Bronchial epithelial cell (primary cell): ENCODE data around the gene OTOGL. TPM values are rescaled to one million over a fixed set of nuclear protein-coding genes. Genes with fewer than 3 reads are reported as not detected.

Source experiments
- DNase-seq: peaks from one replicate; pipeline ENCODE4 v3.0.0-alpha.2; 2010; ENCODE audit warnings: low read depth
- FAIRE-seq: peaks from 2 replicates; lab custom pipeline; 2011; peaks lifted over from hg19 to GRCh38; lab: Jason Lieb, UNC
- H3K27me3 ChIP-seq: 2 replicates; pipeline ENCODE4 v1.5.1; 2011; ENCODE audit warnings: low read length; ENCODE audit not compliant: control insufficient read depth, insufficient read depth
- H3K36me3 ChIP-seq: 2 replicates; pipeline ENCODE4 v1.5.1; 2011; ENCODE audit warnings: low read length; ENCODE audit not compliant: control insufficient read depth, insufficient read depth
- H3K4me3 ChIP-seq: 2 replicates; pipeline ENCODE4 v1.5.1; 2011; ENCODE audit warnings: mild to moderate bottlenecking, low read depth, low read length, control low read depth
- total RNA-seq: library from RNA; depleted of rRNA; stranded (reverse); fragments of >200 nt; gene quantifications from 2 replicates; pipeline ENCODE4 v1.2.1, GENCODE V29; 2014
- TF ChIP-seq, protein P1 (sequence below): IDR thresholded peaks from 2 replicates; pipeline ENCODE4 v1.5.1; 2011; ENCODE audit warnings: mild to moderate bottlenecking, moderate library complexity, low read length, control low read depth, inconsistent platforms; ENCODE audit not compliant: insufficient read depth, severe bottlenecking

OTOGL gene
- total RNA-seq, 1 donor from 2014 or later = not detected

DNA sequence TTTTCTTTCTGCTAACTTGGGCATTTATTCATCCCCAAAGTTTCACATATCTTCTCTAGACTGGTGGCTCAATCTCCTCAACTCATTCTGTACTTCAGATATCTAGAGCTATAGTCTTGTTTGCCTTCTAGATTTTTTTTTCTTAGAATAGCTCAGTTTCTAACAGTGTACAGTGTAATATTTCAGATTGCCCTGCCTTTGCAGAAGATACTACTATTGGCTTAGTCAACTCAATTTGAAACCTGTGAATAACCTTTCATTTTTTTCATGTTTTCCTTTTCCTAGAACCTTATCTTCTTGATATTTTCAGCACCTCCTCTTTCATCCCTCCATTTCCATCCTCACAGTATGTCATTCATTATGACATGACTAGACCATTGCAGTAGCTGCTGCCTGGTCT, 69.6 kb downstream of the OTOGL start:
- TF ChIP-seq, protein P1, sequence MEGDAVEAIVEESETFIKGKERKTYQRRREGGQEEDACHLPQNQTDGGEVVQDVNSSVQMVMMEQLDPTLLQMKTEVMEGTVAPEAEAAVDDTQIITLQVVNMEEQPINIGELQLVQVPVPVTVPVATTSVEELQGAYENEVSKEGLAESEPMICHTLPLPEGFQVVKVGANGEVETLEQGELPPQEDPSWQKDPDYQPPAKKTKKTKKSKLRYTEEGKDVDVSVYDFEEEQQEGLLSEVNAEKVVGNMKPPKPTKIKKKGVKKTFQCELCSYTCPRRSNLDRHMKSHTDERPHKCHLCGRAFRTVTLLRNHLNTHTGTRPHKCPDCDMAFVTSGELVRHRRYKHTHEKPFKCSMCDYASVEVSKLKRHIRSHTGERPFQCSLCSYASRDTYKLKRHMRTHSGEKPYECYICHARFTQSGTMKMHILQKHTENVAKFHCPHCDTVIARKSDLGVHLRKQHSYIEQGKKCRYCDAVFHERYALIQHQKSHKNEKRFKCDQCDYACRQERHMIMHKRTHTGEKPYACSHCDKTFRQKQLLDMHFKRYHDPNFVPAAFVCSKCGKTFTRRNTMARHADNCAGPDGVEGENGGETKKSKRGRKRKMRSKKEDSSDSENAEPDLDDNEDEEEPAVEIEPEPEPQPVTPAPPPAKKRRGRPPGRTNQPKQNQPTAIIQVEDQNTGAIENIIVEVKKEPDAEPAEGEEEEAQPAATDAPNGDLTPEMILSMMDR = no peak
- no peak overlapping the region for H3K4me3 ChIP-seq
- no peaks in the 10 kb centered on the region for H3K36me3 ChIP-seq
- no peaks in the 10 kb centered on the region for H3K27me3 ChIP-seq
- no peak for DNase-seq
- FAIRE-seq = no peak

DNA sequence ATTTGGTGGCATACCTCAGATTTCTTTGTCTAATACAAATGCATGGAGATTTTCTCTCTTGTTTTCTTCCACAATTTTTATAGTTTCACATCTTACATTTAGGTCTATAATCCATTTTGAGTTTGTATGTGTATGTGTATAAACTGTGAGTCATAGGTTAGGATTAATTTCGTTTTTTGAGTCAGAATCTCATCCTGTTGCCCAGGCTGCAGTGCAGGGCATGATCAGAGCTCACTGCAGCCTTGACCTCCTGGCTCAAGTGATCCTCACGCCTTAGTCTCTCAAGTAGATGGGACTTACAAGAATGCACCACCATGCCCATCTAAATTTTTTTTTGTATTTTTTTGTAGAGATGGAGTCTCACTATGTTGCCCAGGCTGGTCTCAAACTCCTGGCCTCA, 71.6 kb downstream of the OTOGL start:
- peak; percentile 35 for DNase-seq
- no peaks in the 10 kb centered on the region for H3K36me3 ChIP-seq
- no peaks in the 10 kb centered on the region for H3K27me3 ChIP-seq
- no peak overlapping the region for H3K4me3 ChIP-seq
- FAIRE-seq = no peak
- TF ChIP-seq, protein P1 = no peak

DNA sequence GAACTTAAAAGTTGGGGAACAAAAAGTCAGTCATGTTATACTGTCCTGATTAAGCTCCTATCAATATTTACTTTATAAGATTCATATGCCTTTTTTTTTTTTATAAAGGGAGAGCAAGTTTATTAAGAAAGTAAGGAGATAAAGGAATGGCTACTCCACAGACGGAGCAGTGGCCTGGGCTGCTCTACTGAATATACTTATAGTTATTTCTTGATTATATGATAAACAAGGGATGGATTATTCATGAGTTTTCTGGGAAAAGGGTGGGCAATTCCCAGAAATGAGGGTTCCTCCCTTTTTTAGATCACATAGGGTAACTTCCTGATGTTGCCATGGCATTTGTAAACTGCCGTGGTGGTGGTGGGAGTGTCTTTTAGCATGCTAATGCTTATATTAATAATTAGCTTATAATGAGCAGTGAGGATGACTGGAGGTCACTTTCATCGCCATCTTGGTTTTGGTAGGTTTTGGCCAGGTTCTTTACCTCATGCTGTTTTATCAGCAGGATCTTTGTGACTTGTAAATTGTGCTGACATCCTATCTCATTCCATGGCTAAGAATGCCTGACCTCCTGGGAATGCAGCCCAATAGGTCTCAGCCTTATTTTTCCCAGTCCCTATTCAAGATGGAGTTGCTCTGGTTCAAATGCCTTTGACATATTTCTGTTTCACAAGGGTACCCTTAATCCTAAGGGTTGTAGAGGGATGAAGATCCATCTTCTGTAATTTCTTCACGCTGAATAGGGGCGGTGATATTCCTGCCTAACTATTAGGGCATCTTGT, 73.9 kb downstream of the OTOGL start:
- Histone ChIP-seq H3K27me3 (no peaks in the 10 kb centered on the region), H3K36me3 (no peaks in the 10 kb centered on the region), H3K4me3 (no peak overlapping the region)
- FAIRE-seq = no peak
- DNase-seq = no peak
- TF ChIP-seq, protein P1 = no peak

DNA sequence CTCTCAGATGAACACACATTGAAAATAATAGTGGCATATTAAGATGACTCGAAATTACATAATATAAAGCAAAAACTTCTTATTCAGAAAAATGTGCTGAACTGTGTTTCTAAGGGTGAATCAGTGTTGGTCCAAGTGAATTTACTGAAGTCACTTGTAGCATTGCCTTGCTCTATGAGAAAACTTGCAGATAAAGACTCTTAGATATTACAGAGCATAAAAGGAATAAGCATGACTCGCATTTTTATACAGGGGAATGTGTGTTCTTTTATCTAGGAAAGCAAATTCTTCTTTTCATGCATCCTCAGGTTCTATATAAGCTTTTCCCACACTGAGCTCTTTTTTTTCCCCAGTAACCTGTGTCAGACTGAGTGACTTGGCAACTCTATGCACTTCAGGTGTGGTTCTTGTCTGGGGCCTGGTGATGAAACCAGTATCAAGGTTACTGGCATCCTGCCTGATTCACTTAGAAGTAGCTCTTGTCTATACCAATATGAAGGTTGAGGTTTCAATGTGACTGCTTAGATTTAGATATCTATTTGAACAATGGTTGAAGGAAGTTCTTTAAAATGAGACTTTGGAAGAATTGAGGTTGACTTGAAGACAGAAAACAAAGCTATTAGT, 76.1 kb downstream of the OTOGL start:
- peak; percentile 79 for DNase-seq
- H3K36me3 ChIP-seq = no peaks in the 10 kb centered on the region
- H3K27me3 ChIP-seq = no peaks in the 10 kb centered on the region
- TF ChIP-seq, protein P1 = no peak
- no peak overlapping the region for H3K4me3 ChIP-seq
- FAIRE-seq = no peak

DNA sequence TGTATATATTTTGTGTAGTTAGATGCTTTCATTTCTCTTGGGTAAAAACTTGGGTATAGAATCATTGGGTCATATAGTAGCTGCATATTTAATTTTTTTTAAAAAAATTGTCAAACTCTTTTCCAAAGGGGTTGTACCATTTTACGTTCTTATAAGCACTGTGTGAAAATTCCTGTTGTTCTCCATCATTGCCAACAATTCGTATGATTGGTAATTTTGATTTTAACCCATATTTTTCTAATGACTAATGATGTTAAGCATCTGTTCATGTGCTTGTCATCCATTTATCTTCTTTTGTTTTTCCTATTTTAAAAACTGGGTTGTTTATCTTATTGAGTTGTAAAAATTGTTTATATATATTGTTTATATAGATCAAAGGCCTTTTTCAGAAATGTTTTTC, 77.4 kb downstream of the OTOGL start:
- no peaks in the 10 kb centered on the region for H3K27me3 ChIP-seq
- FAIRE-seq (no peak), DNase-seq (no peak)
- no peaks in the 10 kb centered on the region for H3K36me3 ChIP-seq
- TF ChIP-seq, protein P1 = no peak
- no peak overlapping the region for H3K4me3 ChIP-seq

DNA sequence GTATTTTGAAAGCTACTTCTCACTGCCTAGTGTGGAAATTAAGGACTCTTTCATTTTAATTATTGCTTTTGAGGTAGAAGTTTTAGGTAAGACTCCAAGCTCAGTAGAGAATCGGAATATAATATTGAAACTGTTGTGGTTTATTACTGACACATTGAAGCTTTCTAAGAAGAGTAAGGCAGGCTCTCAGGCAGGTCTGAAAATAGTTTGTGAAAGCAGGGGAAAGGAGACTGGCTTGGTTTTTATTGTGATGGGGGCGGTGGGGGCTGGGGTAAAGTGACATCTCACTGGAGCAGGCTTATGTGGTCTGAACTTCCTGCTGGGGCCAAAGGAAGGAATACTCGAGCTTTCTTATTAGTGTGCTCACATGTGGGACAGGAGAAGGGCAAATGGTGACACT, 79.5 kb downstream of the OTOGL start:
- Histone ChIP-seq H3K4me3 (no peak overlapping the region), H3K27me3 (no peaks in the 10 kb centered on the region), H3K36me3 (no peaks in the 10 kb centered on the region)
- FAIRE-seq (no peak), DNase-seq (no peak)
- TF ChIP-seq, protein P1 = no peak
